Endothelial cell of umbilical vein (primary cell): ENCODE data around the gene PNPLA7. TPM values are rescaled to one million over a fixed set of nuclear protein-coding genes. Genes with fewer than 3 reads are reported as not detected.
"Not testable (repeated sequence)": the region's sequence is repeated elsewhere in the genome, so short reads cannot be mapped to it uniquely, and the experiment has no call there.

Experiments
- BruUV-seq: library from RNA; stranded (reverse); fragments of 400-500 nt; replicated peaks from 2 replicates; lab custom pipeline; 2021; lab: Mats Ljungman, UMichigan
- CTCF ChIA-PET: fragments of 300-600, 350-600 bp; sonication (Branson Sonifier 250); formaldehyde crosslinking; loops from one replicate; lab custom pipeline; 2021; ENCODE audit warnings: antibody characterized with exemption, inconsistent platforms; lab: Charles Lee
- POLR2A ChIA-PET: fragments of 300-600, 350-600 bp; sonication (Branson Sonifier 250); formaldehyde crosslinking; loops from one replicate; lab custom pipeline; 2021; ENCODE audit warnings: antibody characterized with exemption, inconsistent platforms; lab: Charles Lee
- DNase-seq: peaks from one replicate; pipeline ENCODE4 v3.0.0-alpha.2; 2011; ENCODE audit warnings: low read depth, low spot score
- FAIRE-seq: peaks from 2 replicates; lab custom pipeline; 2011; peaks lifted over from hg19 to GRCh38; lab: Jason Lieb, UNC
- H2AFZ ChIP-seq: 2 replicates; pipeline ENCODE4 v1.6.0; 2012; ENCODE audit warnings: low read depth, low read length, control low read depth, inconsistent platforms
- H3K27ac ChIP-seq: 2 replicates; pipeline ENCODE4 v1.5.1; 2011; ENCODE audit warnings: low read depth, mild to moderate bottlenecking, control low read depth, low read length, moderate library complexity; ENCODE audit not compliant: insufficient read depth
- H3K27me3 ChIP-seq, 2 experiments: 2 replicates each; pipeline versions ENCODE4 v1.6.0 to v1.6.1; 2011; ENCODE audit warnings: low read length in 2 of 2, mixed read lengths in 1 of 2; ENCODE audit not compliant: control insufficient read depth in 2 of 2, insufficient read depth in 2 of 2
- H3K36me3 ChIP-seq, 2 experiments: 2 replicates in 1 of 2; 3 replicates in 1 of 2; pipeline ENCODE4 v1.5.1; 2011; ENCODE audit warnings: low read length in 2 of 2, mild to moderate bottlenecking in 1 of 2, moderate library complexity in 1 of 2; ENCODE audit not compliant: control insufficient read depth in 2 of 2, insufficient read depth in 2 of 2; ENCODE audit errors: extremely low read depth in 1 of 2
- H3K4me1 ChIP-seq: 3 replicates; pipeline ENCODE4 v1.5.1; 2011; ENCODE audit warnings: mild to moderate bottlenecking, low read length; ENCODE audit not compliant: control insufficient read depth, insufficient read depth; ENCODE audit errors: extremely low read depth
- H3K4me2 ChIP-seq: 2 replicates; pipeline ENCODE4 v1.6.1; 2011; ENCODE audit warnings: low read length, control low read depth, mixed read lengths; ENCODE audit not compliant: insufficient read depth
- H3K4me3 ChIP-seq, 3 experiments: fragments of 200-600 bp in 1 of 3; sonication (generic), shearing (Covaris generic) in 1 of 3; replicated peaks in 1 of 3; 2 replicates each; pipeline ENCODE4 v1.5.1; 2011 to 2016; ENCODE audit warnings: control low read depth in 3 of 3, low read length in 3 of 3, mild to moderate bottlenecking in 2 of 3, inconsistent platforms in 1 of 3, low read depth in 1 of 3, moderate library complexity in 1 of 3; ENCODE audit not compliant: insufficient read depth in 1 of 3
- H3K79me2 ChIP-seq: 2 replicates; pipeline ENCODE4 v1.6.0; 2012; ENCODE audit warnings: low read length, inconsistent platforms; ENCODE audit not compliant: control insufficient read depth, insufficient read depth
- H3K9ac ChIP-seq: replicated peaks from 2 replicates; pipeline ENCODE3; 2011; ENCODE audit warnings: low read length, control low read depth; ENCODE audit not compliant: insufficient read depth; ENCODE audit errors: extremely low read depth
- H3K9me1 ChIP-seq: replicated peaks from 3 replicates; pipeline ENCODE4 v1.6.0; 2011; ENCODE audit warnings: mild to moderate bottlenecking, low read length; ENCODE audit not compliant: control insufficient read depth, insufficient read depth; ENCODE audit errors: extremely low read depth
- H3K9me3 ChIP-seq: replicated peaks from 2 replicates; pipeline ENCODE4 v1.5.1; 2012; ENCODE audit warnings: low read length, inconsistent platforms; ENCODE audit not compliant: control insufficient read depth, insufficient read depth
- H4K20me1 ChIP-seq: replicated peaks from 2 replicates; pipeline ENCODE3; 2011; ENCODE audit warnings: mild to moderate bottlenecking, low read length; ENCODE audit not compliant: control insufficient read depth, insufficient read depth; ENCODE audit errors: extremely low read depth
- CTCF ChIP-seq, 2 donors: IDR thresholded peaks; 1 replicate in 1 of 2; 2 replicates in 1 of 2; pipeline ENCODE4 v1.5.1; 2011; ENCODE audit warnings: low read length in 2 of 2, mild to moderate bottlenecking in 2 of 2, moderate library complexity in 2 of 2, control low read depth in 1 of 2, inconsistent platforms in 1 of 2, low read depth in 1 of 2; ENCODE audit not compliant: insufficient read depth in 1 of 2; ENCODE audit errors: extremely low read depth in 1 of 2
- EZH2 ChIP-seq: IDR thresholded peaks from 2 replicates; pipeline ENCODE4 v1.6.1; 2012; ENCODE audit warnings: borderline replicate concordance, low read depth, mild to moderate bottlenecking, moderate library complexity, low read length, inconsistent platforms; ENCODE audit not compliant: severe bottlenecking
- FOS ChIP-seq: IDR thresholded peaks from 2 replicates; pipeline ENCODE4 v1.6.1; 2011; ENCODE audit warnings: mild to moderate bottlenecking, low read length, moderate library complexity, borderline replicate concordance; ENCODE audit not compliant: insufficient read depth
- GATA2 ChIP-seq: IDR thresholded peaks from 2 replicates; pipeline ENCODE4 v1.7.0; 2011; ENCODE audit warnings: low read depth, mild to moderate bottlenecking, moderate library complexity, mixed read lengths, low read length; ENCODE audit not compliant: insufficient read length, insufficient read depth
- JUN ChIP-seq: IDR thresholded peaks from 2 replicates; pipeline ENCODE4 v1.6.1; 2011; ENCODE audit warnings: borderline replicate concordance, low read depth; ENCODE audit not compliant: insufficient read length, insufficient read depth
- MAX ChIP-seq: IDR thresholded peaks from 2 replicates; pipeline ENCODE4 v1.6.1; 2011; ENCODE audit not compliant: insufficient read depth, insufficient read length
- MYC ChIP-seq: IDR thresholded peaks from one replicate; pipeline ENCODE4 v1.6.1; 2011; ENCODE audit warnings: mild to moderate bottlenecking, low read depth, low read length
- POLR2A ChIP-seq: IDR thresholded peaks from 2 replicates; pipeline ENCODE4 v1.6.1; 2012; ENCODE audit warnings: low read depth, mild to moderate bottlenecking, control low read depth, low read length
- POLR2AphosphoS5 ChIP-seq: IDR thresholded peaks from 2 replicates; pipeline ENCODE4 v1.6.1; 2012; ENCODE audit warnings: low read depth, mild to moderate bottlenecking, control low read depth, low read length, moderate library complexity; ENCODE audit not compliant: insufficient read depth
- dilution Hi-C: fragments of 300-500 bp; cut with MboI; formaldehyde crosslinking; loops from one replicate; pipeline ENCODE4 v1.15.0; 2019; ENCODE audit warnings: low sequenced_read_pairs; ENCODE audit not compliant: extremely low pct_ligation_motif_present
- intact Hi-C: fragments of 100-400 bp; cut with micrococcal nuclease; formaldehyde crosslinking; loops from one replicate; pipeline ENCODE4 v1.10.0; 2022
- polyA plus RNA-seq, 4 experiments: library from polyadenylated mRNA; depleted of rRNA in 3 of 4; stranded (reverse) in 3 of 4; unstranded in 1 of 4; fragments of >200 nt; gene quantifications; 2 replicates each; pipeline versions ENCODE4 v1.2.1 to v1.2.3, GENCODE V29; 2011 to 2012; ENCODE audit warnings: missing spikeins in 1 of 4
- total RNA-seq: library from RNA; stranded (reverse); gene quantifications from 2 replicates; pipeline ENCODE4 v1.2.3, GENCODE V29; 2021

PNPLA7 gene
- total and polyA plus RNA-seq, 2 donors (not counting 3 experiments of a cell fraction or from before 2014, with no cell fraction given): 1.0 to 1.9 TPM

GRCh38 chr9:137467161-137467581, 83.0 kb downstream of the PNPLA7 start:
- Histone ChIP-seq H3K4me1 (peaks cover 4% of the 10 kb centered on the region), H2AFZ (no peak overlapping the region), H3K9ac (no peak overlapping the region), H3K9me3 (no peaks in the 10 kb centered on the region), H3K4me2 (no peak overlapping the region), H4K20me1 (no peaks in the 10 kb centered on the region), H3K27me3 (peaks cover 2% of the 10 kb centered on the region in 2 experiments), H3K9me1 (no peaks in the 10 kb centered on the region), H3K79me2 (no peaks in the 10 kb centered on the region), H3K27ac (no peak overlapping the region), H3K4me3 (no peak overlapping the region), H3K36me3 (no peaks in the 10 kb centered on the region)
- dilution Hi-C loops (no loop called here), intact Hi-C loops (no loop called here)
- no TSS peak for BruUV-seq
- TF ChIP-seq GATA2: no peak
- TF ChIP-seq FOS: no peak
- no peak for TF ChIP-seq JUN
- TF ChIP-seq EZH2: no peak
- TF ChIP-seq MYC: no peak
- no peak for TF ChIP-seq MAX
- TF ChIP-seq POLR2AphosphoS5: no peak
- no peak for TF ChIP-seq POLR2A
- TF ChIP-seq CTCF (IDR thresholded peaks at IDR 0.05; ENCODE audit: extremely low read depth in 1 of 2, insufficient read depth in 1 of 2, low read depth in 1 of 2, low read length in 2 of 2): no peak
- DNase-seq: no peak
- no peak for FAIRE-seq
- CTCF ChIA-PET: no interaction called here
- POLR2A ChIA-PET: no interaction called here

- H4K20me1 ChIP-seq, H2AFZ ChIP-seq, POLR2A ChIA-PET, H3K36me3 ChIP-seq, dilution Hi-C loops, H3K9ac ChIP-seq, intact Hi-C loops, H3K9me1 ChIP-seq, H3K79me2 ChIP-seq, H3K27me3 ChIP-seq, CTCF ChIA-PET, H3K9me3 ChIP-seq, H3K27ac ChIP-seq, DNase-seq, H3K4me1 ChIP-seq, FAIRE-seq, H3K4me3 ChIP-seq, H3K4me2 ChIP-seq, BruUV-seq: not testable (repeated sequence)
Observed at GRCh38 chr9:137466389-137467085, 83.7 kb downstream of the PNPLA7 start.
